Right cardiac atrium (tissue), 5 donors: ENCODE data around the gene SPRR2G. TPM values are rescaled to one million over a fixed set of nuclear protein-coding genes. Genes with fewer than 3 reads are reported as not detected.
"Not testable (repeated sequence)": the region's sequence is repeated elsewhere in the genome, so short reads cannot be mapped to it uniquely, and the experiment has no call there.

Source experiments
- ATAC-seq, 2 donors: fragments of 200-7000 bp; cut with Tn5 transposase; one replicate each; pipeline versions ENCODE4 v1.8.0 to v1.9.1; 2020; ENCODE audit warnings: moderate library complexity in 2 of 2, mild to moderate bottlenecking in 1 of 2
- DNase-seq, 3 donors: peaks; one replicate each; pipeline ENCODE4 v3.0.0-alpha.2; 2020
- H3K27ac ChIP-seq: one replicate; pipeline ENCODE4 v1.5.1; 2013; ENCODE audit warnings: mild to moderate bottlenecking, low read length, control low read depth, moderate library complexity
- H3K27me3 ChIP-seq: one replicate; pipeline ENCODE4 v1.6.1; 2013; ENCODE audit not compliant: control insufficient read depth, insufficient read depth
- H3K4me1 ChIP-seq: one replicate; pipeline ENCODE4 v1.6.1; 2013; ENCODE audit warnings: low read length; ENCODE audit not compliant: control insufficient read depth, insufficient read depth
- H3K4me3 ChIP-seq: one replicate; pipeline ENCODE4 v1.5.1; 2013; ENCODE audit warnings: low read length, control low read depth
- H3K9me3 ChIP-seq: one replicate; pipeline ENCODE4 v1.6.1; 2013; ENCODE audit warnings: low read length; ENCODE audit not compliant: control insufficient read depth
- WGBS: extraction: QIAGEN DNeasy Blood & Tissue Kit; methylation state at CpG from one replicate; pipeline ENCODE4 v1.1.7; 2013; 5-methylcytosine and 5-hydroxymethylcytosine counted together
- intact Hi-C, 4 donors: fragments of 100-400 bp; cut with DNase I; formaldehyde crosslinking; loops; one replicate each; pipeline versions ENCODE4 v1.11.0 to v1.14.0; 2022 to 2023
- long read RNA-seq, 4 donors: library from polyadenylated mRNA; unstranded; transcript quantifications; one replicate each; pipeline ENCODE4 v2.0.0, GENCODE V29; 2020 to 2021
- polyA plus RNA-seq: library from polyadenylated mRNA; stranded (reverse); fragments of 200-250 nt; gene quantifications from one replicate; pipeline ENCODE4 v1.2.3, GENCODE V29; 2013
- total RNA-seq, 4 donors: library from RNA; stranded (reverse); fragmentation: NEBNext Ultra II Directional; extraction: Animal tissue kit (Norgen Biotek cat#: 25700); gene quantifications; one replicate each; pipeline ENCODE4 v1.2.1, GENCODE V29; 2021
- donor health status: healthy with polysubstance abuse.
- donor health status: DM: no; HTN: yes; CAD: no.
- donor health status: DM: no; HTN: no; CAD: no.
- donor health status: DM: no; HTN: yes; CAD: no; lungs with severe emphysema.
- donor health status: DM: yes; HTN: yes; CAD: no.

SPRR2G gene
- total RNA-seq (not detected), polyA plus RNA-seq (not detected)
- long read RNA-seq, donor 1 = 0 reads
- long read RNA-seq, donor 2 = 0 reads
- long read RNA-seq, donor 3 = 0 reads
- long read RNA-seq, donor 4 = 0 reads

- H3K4me3 ChIP-seq = no peak within 1 kb of the TSS
- H3K27me3 ChIP-seq = no peaks in the 10 kb centered on the region
- intact Hi-C loops = no loop called here
- 35% methylated on average over 1 of the region's 1 CpG for WGBS
- DNase-seq (no peak), ATAC-seq (no peak)
- no peaks in the 10 kb centered on the region for H3K9me3 ChIP-seq
- H3K4me1 ChIP-seq = no peaks in the 10 kb centered on the region
- no peak within 1 kb of the TSS for H3K27ac ChIP-seq
Measured at GRCh38 chr1:153150846-153151245, at the start of gene SPRR2G. Gene SPRR2G, minus strand, starts transcription at chr1:153150890. Its CDS starts 780 bp downstream, at chr1:153150110.

- Histone ChIP-seq H3K4me3 (no peak overlapping the region), H3K9me3 (no peaks in the 10 kb centered on the region), H3K27ac (no peak overlapping the region), H3K27me3 (no peaks in the 10 kb centered on the region), H3K4me1 (no peaks in the 10 kb centered on the region)
- intact Hi-C loops = no loop called here
- WGBS = 80% methylated on average over 4 of the region's 4 CpGs
- no peak for ATAC-seq
- DNase-seq = no peak
Measured at GRCh38 chr1:153195216-153195615, 44.5 kb upstream of the SPRR2G start.

GRCh38 chr1:153194331-153195050, 43.8 kb upstream of the SPRR2G start:
- Histone ChIP-seq H3K4me3 (no peak overlapping the region), H3K9me3 (no peaks in the 10 kb centered on the region), H3K4me1 (no peaks in the 10 kb centered on the region), H3K27me3 (no peaks in the 10 kb centered on the region), H3K27ac (no peak overlapping the region)
- ATAC-seq (no peak), DNase-seq (no peak)
- 43% methylated on average over 3 of the region's 3 CpGs for WGBS
- intact Hi-C loops = no loop called here

- Histone ChIP-seq H3K27ac (no peak overlapping the region), H3K27me3 (no peaks in the 10 kb centered on the region), H3K4me3 (no peak overlapping the region), H3K4me1 (no peaks in the 10 kb centered on the region), H3K9me3 (no peaks in the 10 kb centered on the region)
- intact Hi-C loops = no loop called here
- ATAC-seq (no peak), DNase-seq (no peak)
- 39% methylated on average over 3 of the region's 3 CpGs for WGBS
Measured at GRCh38 chr1:153192697-153193096, 42.0 kb upstream of the SPRR2G start.

GRCh38 chr1:153190373-153190772, 39.7 kb upstream of the SPRR2G start:
- DNase-seq (no peak), ATAC-seq (no peak)
- WGBS = 11% methylated on average over 3 of the region's 3 CpGs
- Histone ChIP-seq H3K4me3 (no peak overlapping the region), H3K27ac (no peak overlapping the region), H3K27me3 (no peaks in the 10 kb centered on the region), H3K9me3 (no peaks in the 10 kb centered on the region), H3K4me1 (no peaks in the 10 kb centered on the region)
- intact Hi-C loops = no loop called here

- ATAC-seq, H3K27ac ChIP-seq, H3K4me1 ChIP-seq, H3K4me3 ChIP-seq, intact Hi-C loops, H3K9me3 ChIP-seq, H3K27me3 ChIP-seq, DNase-seq: not testable (repeated sequence)
- WGBS = 74% methylated on average over 4 of the region's 4 CpGs
Measured at GRCh38 chr1:153188301-153188700, 37.6 kb upstream of the SPRR2G start.

- Histone ChIP-seq H3K4me3 (no peak overlapping the region), H3K9me3 (no peaks in the 10 kb centered on the region), H3K27ac (no peak overlapping the region), H3K4me1 (no peaks in the 10 kb centered on the region), H3K27me3 (no peaks in the 10 kb centered on the region)
- no peak for DNase-seq
- ATAC-seq = no peak
- intact Hi-C loops = no loop called here
- WGBS = 64% methylated on average over 4 of the region's 4 CpGs
Measured at GRCh38 chr1:153180556-153180955, 29.9 kb upstream of the SPRR2G start.

GRCh38 chr1:153178922-153179321, 28.2 kb upstream of the SPRR2G start:
- Histone ChIP-seq H3K9me3 (no peaks in the 10 kb centered on the region), H3K27me3 (no peaks in the 10 kb centered on the region), H3K4me1 (no peaks in the 10 kb centered on the region), H3K27ac (no peak overlapping the region), H3K4me3 (no peak overlapping the region)
- DNase-seq = no peak
- intact Hi-C loops = no loop called here
- no peak for ATAC-seq

GRCh38 chr1:153174624-153175023, 23.9 kb upstream of the SPRR2G start:
- H3K27ac ChIP-seq = no peak overlapping the region
- no peaks in the 10 kb centered on the region for H3K27me3 ChIP-seq
- DNase-seq (no peak), ATAC-seq (no peak)
- no peaks in the 10 kb centered on the region for H3K9me3 ChIP-seq
- H3K4me3 ChIP-seq = no peak overlapping the region
- no peaks in the 10 kb centered on the region for H3K4me1 ChIP-seq
- intact Hi-C loops = no loop called here

- no peaks in the 10 kb centered on the region for H3K9me3 ChIP-seq
- H3K4me3 ChIP-seq = no peak overlapping the region
- ATAC-seq (no peak), DNase-seq (no peak)
- intact Hi-C loops = no loop called here
- H3K27ac ChIP-seq = no peak overlapping the region
- H3K27me3 ChIP-seq = peaks cover 3% of the 10 kb centered on the region
- 68% methylated on average over 2 of the region's 2 CpGs for WGBS
- no peaks in the 10 kb centered on the region for H3K4me1 ChIP-seq
Measured at GRCh38 chr1:153168686-153169085, 18.0 kb upstream of the SPRR2G start.

GRCh38 chr1:153155541-153155940, 4.9 kb upstream of the SPRR2G start:
- H3K4me3 ChIP-seq = no peak overlapping the region
- H3K4me1 ChIP-seq = no peaks in the 10 kb centered on the region
- H3K27ac ChIP-seq = no peak overlapping the region
- H3K9me3 ChIP-seq = peaks cover 3% of the 10 kb centered on the region
- no peaks in the 10 kb centered on the region for H3K27me3 ChIP-seq
- intact Hi-C loops = no loop called here
- 82% methylated on average over 2 of the region's 2 CpGs for WGBS
- DNase-seq (no peak), ATAC-seq (no peak)

GRCh38 chr1:153152481-153152880, 1.8 kb upstream of the SPRR2G start:
- H3K4me3 ChIP-seq = no peak overlapping the region
- H3K9me3 ChIP-seq = no peaks in the 10 kb centered on the region
- no peaks in the 10 kb centered on the region for H3K4me1 ChIP-seq
- no peaks in the 10 kb centered on the region for H3K27me3 ChIP-seq
- DNase-seq = no peak
- H3K27ac ChIP-seq = no peak overlapping the region
- WGBS = 60% methylated on average over 3 of the region's 3 CpGs
- ATAC-seq = no peak
- intact Hi-C loops = no loop called here
